Fibroblast of pulmonary artery (primary cell): ENCODE measurements around the gene SLC1A3.
A peak's percentile ranks its signal among the peaks of the same experiment; 100 is the strongest.

Experiments
- DNase-seq: peaks from one replicate; pipeline ENCODE4 v3.0.0-alpha.2; 2010; ENCODE audit warnings: low read depth
- H3K4me3 ChIP-seq: replicated peaks from 2 replicates; pipeline ENCODE4 v1.5.1; 2011; ENCODE audit warnings: low read depth, mild to moderate bottlenecking, control low read depth, low read length, moderate library complexity
- CTCF ChIP-seq: IDR thresholded peaks from 2 replicates; pipeline ENCODE4 v1.5.1; 2011; ENCODE audit warnings: mild to moderate bottlenecking, control low read depth, low read length, inconsistent platforms; ENCODE audit errors: missing control alignments

Gene SLC1A3

GRCh38 chr5:36599986-36600779 lies 6.2 kb upstream of the SLC1A3 start:
- TF ChIP-seq CTCF: no peak
- peak; percentile 80 for DNase-seq

DNA sequence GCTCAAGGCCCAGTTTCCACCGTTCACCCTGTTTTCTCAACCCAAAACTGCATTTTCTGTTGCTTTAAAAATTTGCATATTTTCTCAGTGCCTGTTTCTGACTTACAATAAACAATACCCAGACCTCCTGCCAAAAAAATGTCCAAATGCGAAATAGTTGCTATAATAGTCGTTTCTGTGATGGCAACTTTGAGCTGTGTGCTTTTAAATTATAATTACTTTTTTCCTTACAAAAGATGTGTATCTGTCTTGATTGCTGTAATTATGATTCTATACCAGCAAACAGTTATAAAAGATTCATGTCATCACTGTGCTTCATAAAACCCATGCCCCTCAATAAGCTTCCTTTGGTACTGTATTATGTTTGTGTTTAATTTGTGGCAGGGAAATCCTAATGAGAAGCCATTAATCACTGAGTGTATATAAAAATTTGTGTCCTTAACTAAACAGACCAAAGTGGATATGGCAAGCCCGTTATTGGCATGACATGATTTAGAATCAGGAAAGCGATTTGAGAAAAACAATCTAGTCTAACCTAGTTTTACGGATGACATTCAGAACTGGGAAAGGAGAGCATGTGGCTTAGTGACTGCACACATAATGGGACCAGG lies 5.4 kb upstream of the SLC1A3 start:
- TF ChIP-seq CTCF: no peak
- H3K4me3 ChIP-seq: no peak overlapping the region

More at GRCh38 chr5:36599986-36600779, 6.2 kb upstream of the SLC1A3 start:
- H3K4me3 ChIP-seq: no peak overlapping the region

DNA sequence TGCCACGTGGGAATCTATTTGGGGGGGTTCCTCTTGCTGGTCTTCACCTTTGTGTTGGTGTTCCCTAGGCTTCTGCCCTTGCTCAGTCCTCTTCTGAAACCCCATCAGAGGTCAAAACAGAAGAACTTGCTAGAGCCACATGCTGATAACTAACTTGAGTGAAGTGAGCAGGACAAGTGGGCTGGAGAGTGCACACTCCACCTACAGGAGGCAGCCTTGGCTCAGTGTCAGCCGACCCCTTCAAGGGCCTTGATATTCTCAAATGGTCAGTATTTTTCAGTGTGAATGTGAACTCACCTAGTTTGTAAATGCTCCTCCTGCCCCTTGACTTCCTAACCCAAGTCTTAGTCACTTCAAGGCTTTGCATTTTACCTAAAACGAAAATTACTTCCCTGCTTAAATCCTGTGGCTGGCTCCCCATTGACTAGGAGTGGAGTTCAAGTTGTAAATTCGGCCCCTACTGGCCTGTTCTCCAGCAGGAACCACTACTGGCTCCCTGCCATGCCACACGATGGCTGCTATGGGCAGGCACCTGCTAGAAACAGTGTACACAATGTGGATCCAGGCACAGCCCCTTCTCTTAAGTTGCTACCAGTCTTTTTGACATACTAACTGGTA lies 3.6 kb upstream of the SLC1A3 start:
- TF ChIP-seq CTCF: no peak
- DNase-seq: no peak
- no peak overlapping the region for H3K4me3 ChIP-seq

More for the DNA sequence above, 5.4 kb upstream of the SLC1A3 start:
- DNase-seq: peak; percentile 74

GRCh38 chr5:36605241-36605640 lies 1.2 kb upstream of the SLC1A3 start:
- DNase-seq: no peak
- no peak for TF ChIP-seq CTCF
- H3K4me3 ChIP-seq: no peak overlapping the region

- peak overlapping the region; percentile 69 for H3K4me3 ChIP-seq
- TF ChIP-seq CTCF: no peak
- no peak for DNase-seq
Measured at GRCh38 chr5:36606036-36606427, 374 bp upstream of the SLC1A3 start.

DNA sequence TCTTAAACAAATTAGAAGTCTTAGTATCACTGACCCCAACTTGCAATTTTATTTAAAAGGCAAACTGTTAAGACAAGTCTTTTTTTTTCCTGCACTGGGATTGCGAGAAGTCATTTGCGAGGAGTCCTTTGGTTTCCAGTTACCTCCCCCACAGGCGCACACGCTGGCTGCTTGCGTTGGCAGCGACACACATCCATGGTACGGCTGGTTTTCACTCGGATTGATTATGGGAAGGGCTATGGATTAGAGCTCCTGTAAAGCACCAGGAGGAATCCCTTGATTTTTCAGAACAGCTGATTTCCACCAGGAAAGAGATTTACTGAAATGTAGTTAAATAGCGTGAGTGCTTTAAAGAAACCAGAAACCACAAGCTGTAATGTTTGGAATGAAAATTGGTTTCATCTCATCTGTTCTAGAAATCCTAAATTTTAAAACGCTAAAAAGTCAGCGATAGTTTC lies 737 bp downstream of the SLC1A3 start:
- peak; percentile 62 for DNase-seq
- peak overlapping the region; percentile 69 for H3K4me3 ChIP-seq
- TF ChIP-seq CTCF: no peak
